ENCODE data around the gene DDX17. TPM values are rescaled to one million over a fixed set of nuclear protein-coding genes. Genes with fewer than 3 reads are reported as not detected.

The DDX17 gene
- total RNA-seq, 1 experiment from 2014 or later, result 529 TPM

- H3K36me3 Mint-ChIP-seq (ENCODE audit: insufficient read depth in 1 of 3, low read depth in 3 of 3), result peaks cover 0 to 5% (median 0%) of the 10 kb centered on the region in 3 experiments; a peak in 2 of 7 replicates
Measured at GRCh38 chr22:38474003-38474607, 32.0 kb downstream of the DDX17 start.

More at GRCh38 chr22:38474003-38474607, 32.0 kb downstream of the DDX17 start:
- no peaks in the 10 kb centered on the region for H3K9me3 ChIP-seq (ENCODE audit: control insufficient read depth, low read depth, low read length)
- H3K4me1 ChIP-seq (ENCODE audit: insufficient read depth, low read length), result no peaks in the 10 kb centered on the region
- no peaks in the 10 kb centered on the region for H3K27me3 ChIP-seq (ENCODE audit: insufficient read depth, low read length)
- no peak overlapping the region for H2BK12ac ChIP-seq (ENCODE audit: insufficient read length, low read depth, low read length)
- H4K8ac ChIP-seq (replicated peaks; ENCODE audit: insufficient read length, low read depth, low read length), result no peak overlapping the region
- no CpG with 5 or more reads among the region's 10 CpGs for WGBS (ENCODE audit: extremely low coverage, insufficient read length, low lambda C conversion rate)
- H3K9me3 Mint-ChIP-seq, result no peaks in the 10 kb centered on the region
- no peak overlapping the region for H3T11ph ChIP-seq (ENCODE audit: low read length)
- no peak overlapping the region for H3K14ac ChIP-seq (ENCODE audit: insufficient read depth, low read length)
- no peak overlapping the region for H2BK120ac ChIP-seq (ENCODE audit: low read depth, low read length, poor library complexity, severe bottlenecking)
- H4K20me1 ChIP-seq (ENCODE audit: control insufficient read depth, insufficient read depth, insufficient read length), result no peaks in the 10 kb centered on the region
- no peak overlapping the region for H2AK5ac ChIP-seq (ENCODE audit: insufficient read length, low read length)
- no peak overlapping the region for H2AFZ ChIP-seq (ENCODE audit: low read length)
- H3K79me2 ChIP-seq (ENCODE audit: insufficient read depth, low read length), result no peaks in the 10 kb centered on the region
- H3K56ac ChIP-seq (ENCODE audit: insufficient read length, low read depth, low read length), result no peak overlapping the region
- H3K4ac ChIP-seq (ENCODE audit: low read depth, low read length), result no peak overlapping the region
- H3K27ac ChIP-seq (ENCODE audit: insufficient read length, low read depth, low read length), result no peak overlapping the region
- no peaks in the 10 kb centered on the region for H3K79me1 ChIP-seq (ENCODE audit: insufficient read depth, low read depth, low read length, poor library complexity, severe bottlenecking)
- H3K27ac Mint-ChIP-seq, result peak overlapping the region in 1 of 3 experiments; percentile 36; a peak in 1 of 7 replicates
- H3K23ac ChIP-seq (ENCODE audit: insufficient read length, low read depth, low read length), result no peak overlapping the region
- no peak overlapping the region for H2BK15ac ChIP-seq (ENCODE audit: low read depth, low read length)
- no peak overlapping the region for H3K4me3 Mint-ChIP-seq
- no peak overlapping the region for H2BK20ac ChIP-seq (ENCODE audit: low read depth, low read length, poor library complexity, severe bottlenecking)
- no peak overlapping the region for H3K9ac ChIP-seq (ENCODE audit: extremely low read depth, insufficient read length, low read length)
- H4K91ac ChIP-seq (ENCODE audit: insufficient read length, low read depth, low read length), result no peak overlapping the region
- DNase-seq, result peak; percentile 22
- TF ChIP-seq CTCF (conservative IDR thresholded peaks at IDR 0.05), result no peak
- peaks cover 5% of the 10 kb centered on the region for H3K27me3 Mint-ChIP-seq (ENCODE audit: low read depth)
- H3K4me2 ChIP-seq (ENCODE audit: insufficient read depth, insufficient read length, low read length), result no peak overlapping the region
- peaks cover 6 to 10% of the 10 kb centered on the region in 2 experiments for H3K4me1 Mint-ChIP-seq
- no peak overlapping the region for H2BK5ac ChIP-seq (ENCODE audit: insufficient read length, low read length)
- H4K5ac ChIP-seq (ENCODE audit: insufficient read length, low read depth, low read length), result no peak overlapping the region
- H3K23me2 ChIP-seq (ENCODE audit: insufficient read length, low read depth, low read length, poor library complexity, severe bottlenecking), result no peaks in the 10 kb centered on the region
- peak overlapping the region; percentile 4 for H3K18ac ChIP-seq (ENCODE audit: insufficient read length, low read depth, low read length)
